ENCODE data around the gene FRK.

DNA sequence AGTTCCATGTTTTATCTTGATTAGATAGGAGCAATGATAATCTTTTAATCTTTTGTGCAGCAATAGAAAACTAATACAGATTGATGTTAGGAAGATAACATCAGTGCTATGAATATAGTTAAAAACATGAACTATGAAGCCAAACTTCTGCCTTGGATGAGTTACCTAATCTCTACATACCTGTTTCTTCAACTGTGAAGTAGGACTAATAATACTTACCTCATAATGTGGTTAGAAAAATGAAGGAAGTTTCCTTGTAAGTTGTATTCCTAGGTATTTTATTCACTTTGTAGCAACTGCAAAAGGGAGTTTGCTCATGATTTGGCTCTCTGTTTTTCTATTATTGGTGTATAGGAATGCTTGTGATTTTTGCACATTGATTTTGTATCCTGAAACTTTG, 111.9 kb downstream of the FRK start:
- TF ChIP-seq ZNF501 (tag by site-specific recombination; IDR thresholded peaks at IDR 0.05) (no peak), CTCF (tag by site-specific recombination; IDR thresholded peaks at IDR 0.05) (no peak), ZNF239 (tag by site-specific recombination; IDR thresholded peaks at IDR 0.05) (no peak), KLF16 (tag by site-specific recombination; IDR thresholded peaks at IDR 0.05) (no peak), ZFP41 (tag by site-specific recombination; IDR thresholded peaks at IDR 0.05; ENCODE audit: borderline replicate concordance) (no peak), ZNF184 (tag by site-specific recombination; IDR thresholded peaks at IDR 0.05) (no peak), PRDM10 (tag by site-specific recombination; IDR thresholded peaks at IDR 0.05) (no peak), ZNF24 (tag by site-specific recombination; IDR thresholded peaks at IDR 0.05) (no peak)
- TF ChIP-seq, protein P1, sequence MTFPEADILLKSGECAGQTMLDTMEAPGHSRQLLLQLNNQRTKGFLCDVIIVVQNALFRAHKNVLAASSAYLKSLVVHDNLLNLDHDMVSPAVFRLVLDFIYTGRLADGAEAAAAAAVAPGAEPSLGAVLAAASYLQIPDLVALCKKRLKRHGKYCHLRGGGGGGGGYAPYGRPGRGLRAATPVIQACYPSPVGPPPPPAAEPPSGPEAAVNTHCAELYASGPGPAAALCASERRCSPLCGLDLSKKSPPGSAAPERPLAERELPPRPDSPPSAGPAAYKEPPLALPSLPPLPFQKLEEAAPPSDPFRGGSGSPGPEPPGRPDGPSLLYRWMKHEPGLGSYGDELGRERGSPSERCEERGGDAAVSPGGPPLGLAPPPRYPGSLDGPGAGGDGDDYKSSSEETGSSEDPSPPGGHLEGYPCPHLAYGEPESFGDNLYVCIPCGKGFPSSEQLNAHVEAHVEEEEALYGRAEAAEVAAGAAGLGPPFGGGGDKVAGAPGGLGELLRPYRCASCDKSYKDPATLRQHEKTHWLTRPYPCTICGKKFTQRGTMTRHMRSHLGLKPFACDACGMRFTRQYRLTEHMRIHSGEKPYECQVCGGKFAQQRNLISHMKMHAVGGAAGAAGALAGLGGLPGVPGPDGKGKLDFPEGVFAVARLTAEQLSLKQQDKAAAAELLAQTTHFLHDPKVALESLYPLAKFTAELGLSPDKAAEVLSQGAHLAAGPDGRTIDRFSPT (tag by site-specific recombination; IDR thresholded peaks at IDR 0.05): no peak

Measured in HEK293 (cell line).